Measurements from ENCODE around the gene TCEANC2. TPM values are rescaled to one million over a fixed set of nuclear protein-coding genes. Genes with fewer than 3 reads are reported as not detected.

Gene TCEANC2
- total and polyA plus RNA-seq, 2 donors (not counting 1 experiment from before 2014, with no cell fraction given) = 3.0 to 4.0 TPM

DNA sequence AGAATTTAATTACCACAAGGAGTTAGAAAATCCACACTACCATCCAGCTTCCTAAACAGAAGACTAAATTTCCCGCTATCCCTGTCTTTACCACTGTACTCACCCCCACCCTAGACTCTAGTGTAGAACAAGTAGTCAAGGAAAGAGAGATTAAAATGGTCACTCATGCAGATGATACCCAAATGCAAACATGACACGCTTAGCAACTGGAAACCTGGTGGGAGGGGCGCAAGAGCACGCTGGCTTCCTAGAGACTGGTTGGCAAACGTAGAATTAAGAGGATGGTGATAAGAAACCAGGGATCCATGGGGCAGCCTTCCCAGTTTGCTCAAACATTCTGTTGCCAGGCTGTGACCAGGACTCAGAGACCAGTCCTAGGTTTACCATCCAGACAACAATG, 25.6 kb upstream of the TCEANC2 start:
- H3K27me3 ChIP-seq (ENCODE audit: control insufficient read depth, insufficient read depth, low read length) = no peaks in the 10 kb centered on the region

DNA sequence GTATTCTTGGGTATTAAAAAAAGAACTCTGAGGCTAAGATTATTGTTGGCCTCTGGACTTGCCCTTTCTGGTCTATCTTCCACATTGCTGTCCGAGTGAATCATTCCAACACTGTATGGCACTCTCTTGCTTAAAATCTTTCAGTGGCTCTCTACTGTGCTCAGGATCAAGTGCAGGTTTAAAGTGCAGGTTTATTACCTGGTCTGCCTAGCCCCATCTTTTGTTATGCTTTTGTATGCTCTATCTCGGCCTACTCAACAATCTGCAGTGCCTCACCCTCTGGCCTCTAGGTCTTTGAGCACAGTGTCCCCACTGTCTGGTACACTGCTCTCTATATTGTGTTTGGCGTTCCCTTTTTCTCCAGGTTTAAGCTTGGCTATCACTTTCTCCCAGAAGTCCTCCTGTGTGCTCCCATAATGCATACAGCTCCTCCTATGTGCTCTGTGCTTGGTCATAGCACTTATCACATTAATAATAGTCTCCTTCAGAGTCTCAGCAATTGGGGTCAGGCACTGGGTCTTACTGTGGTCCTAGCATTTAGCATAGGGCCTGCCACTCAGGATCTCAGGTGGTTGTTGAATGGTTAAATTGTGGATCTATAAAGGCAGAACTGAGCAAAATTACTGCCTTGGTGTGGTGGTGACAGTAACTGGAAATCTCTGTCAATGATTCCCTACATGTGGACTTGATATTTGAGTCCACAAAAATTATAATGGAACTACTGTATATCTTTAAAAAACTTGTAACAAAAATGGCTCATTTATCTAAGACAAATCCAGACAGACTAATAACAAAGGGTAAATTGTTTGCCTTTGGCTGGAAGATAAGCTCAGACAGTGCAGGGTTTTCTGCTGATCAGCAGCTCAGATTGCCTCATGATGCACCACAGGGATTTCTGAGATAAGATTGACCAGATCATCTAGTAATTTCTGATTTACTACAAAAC, 24.8 kb upstream of the TCEANC2 start:
- Histone ChIP-seq H2AFZ (ENCODE audit: low read length) (no peak overlapping the region), H3K79me2 (ENCODE audit: control insufficient read depth, insufficient read depth, low read length) (no peaks in the 10 kb centered on the region), H3K4me3 (replicated peaks in 1 of 4; ENCODE audit: control extremely low read depth in 1 of 4, insufficient read depth in 1 of 4, low read depth in 3 of 4, low read length in 4 of 4) (no peak overlapping the region), H3K9me3 (ENCODE audit: control insufficient read depth, insufficient read depth, low read depth, low read length) (no peaks in the 10 kb centered on the region), H3K4me2 (ENCODE audit: extremely low read depth, insufficient read depth, low read length) (no peak overlapping the region), H3K4me1 (ENCODE audit: control insufficient read depth, extremely low read depth, insufficient read depth, low read length) (no peaks in the 10 kb centered on the region), H3K27me3 (ENCODE audit: control insufficient read depth, insufficient read depth, low read length) (no peaks in the 10 kb centered on the region), H3K9ac (ENCODE audit: insufficient read depth, low read length) (no peak overlapping the region), H3K36me3 (ENCODE audit: control insufficient read depth, insufficient read depth, low read length) (no peaks in the 10 kb centered on the region), H4K20me1 (ENCODE audit: control insufficient read depth, extremely low read depth, insufficient read depth, low read length) (no peaks in the 10 kb centered on the region), H3K27ac (ENCODE audit: insufficient read depth, low read length) (no peak overlapping the region)
- DNase-seq (ENCODE audit: low read depth in 2 of 2) = peak in 1 of 2 donors; percentile 37
- no peak for TF ChIP-seq EZH2 (IDR thresholded peaks at IDR 0.05; ENCODE audit: low read length, missing control alignments)
- TF ChIP-seq, protein P1, sequence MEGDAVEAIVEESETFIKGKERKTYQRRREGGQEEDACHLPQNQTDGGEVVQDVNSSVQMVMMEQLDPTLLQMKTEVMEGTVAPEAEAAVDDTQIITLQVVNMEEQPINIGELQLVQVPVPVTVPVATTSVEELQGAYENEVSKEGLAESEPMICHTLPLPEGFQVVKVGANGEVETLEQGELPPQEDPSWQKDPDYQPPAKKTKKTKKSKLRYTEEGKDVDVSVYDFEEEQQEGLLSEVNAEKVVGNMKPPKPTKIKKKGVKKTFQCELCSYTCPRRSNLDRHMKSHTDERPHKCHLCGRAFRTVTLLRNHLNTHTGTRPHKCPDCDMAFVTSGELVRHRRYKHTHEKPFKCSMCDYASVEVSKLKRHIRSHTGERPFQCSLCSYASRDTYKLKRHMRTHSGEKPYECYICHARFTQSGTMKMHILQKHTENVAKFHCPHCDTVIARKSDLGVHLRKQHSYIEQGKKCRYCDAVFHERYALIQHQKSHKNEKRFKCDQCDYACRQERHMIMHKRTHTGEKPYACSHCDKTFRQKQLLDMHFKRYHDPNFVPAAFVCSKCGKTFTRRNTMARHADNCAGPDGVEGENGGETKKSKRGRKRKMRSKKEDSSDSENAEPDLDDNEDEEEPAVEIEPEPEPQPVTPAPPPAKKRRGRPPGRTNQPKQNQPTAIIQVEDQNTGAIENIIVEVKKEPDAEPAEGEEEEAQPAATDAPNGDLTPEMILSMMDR (conservative IDR thresholded peaks at IDR 0.05 in 1 of 2, IDR thresholded peaks at IDR 0.05 in 1 of 2; ENCODE audit: low read depth in 1 of 2, low read length in 2 of 2) = no peak

More for the DNA sequence above, 25.6 kb upstream of the TCEANC2 start:
- H3K4me3 ChIP-seq (replicated peaks in 1 of 4; ENCODE audit: control extremely low read depth in 1 of 4, insufficient read depth in 1 of 4, low read depth in 3 of 4, low read length in 4 of 4) = no peak overlapping the region
- H3K9ac ChIP-seq (ENCODE audit: insufficient read depth, low read length) = no peak overlapping the region
- TF ChIP-seq, protein P1 (conservative IDR thresholded peaks at IDR 0.05 in 1 of 2, IDR thresholded peaks at IDR 0.05 in 1 of 2; ENCODE audit: low read depth in 1 of 2, low read length in 2 of 2) = no peak
- TF ChIP-seq EZH2 (IDR thresholded peaks at IDR 0.05; ENCODE audit: low read length, missing control alignments) = no peak
- peak in 1 of 2 donors; percentile 32 for DNase-seq (ENCODE audit: low read depth in 2 of 2)
- H3K36me3 ChIP-seq (ENCODE audit: control insufficient read depth, insufficient read depth, low read length) = no peaks in the 10 kb centered on the region
- H3K9me3 ChIP-seq (ENCODE audit: control insufficient read depth, insufficient read depth, low read depth, low read length) = no peaks in the 10 kb centered on the region
- no peak overlapping the region for H2AFZ ChIP-seq (ENCODE audit: low read length)
- H3K79me2 ChIP-seq (ENCODE audit: control insufficient read depth, insufficient read depth, low read length) = no peaks in the 10 kb centered on the region
- H3K4me1 ChIP-seq (ENCODE audit: control insufficient read depth, extremely low read depth, insufficient read depth, low read length) = no peaks in the 10 kb centered on the region
- no peak overlapping the region for H3K27ac ChIP-seq (ENCODE audit: insufficient read depth, low read length)
- H4K20me1 ChIP-seq (ENCODE audit: control insufficient read depth, extremely low read depth, insufficient read depth, low read length) = no peaks in the 10 kb centered on the region
- H3K4me2 ChIP-seq (ENCODE audit: extremely low read depth, insufficient read depth, low read length) = no peak overlapping the region

DNA sequence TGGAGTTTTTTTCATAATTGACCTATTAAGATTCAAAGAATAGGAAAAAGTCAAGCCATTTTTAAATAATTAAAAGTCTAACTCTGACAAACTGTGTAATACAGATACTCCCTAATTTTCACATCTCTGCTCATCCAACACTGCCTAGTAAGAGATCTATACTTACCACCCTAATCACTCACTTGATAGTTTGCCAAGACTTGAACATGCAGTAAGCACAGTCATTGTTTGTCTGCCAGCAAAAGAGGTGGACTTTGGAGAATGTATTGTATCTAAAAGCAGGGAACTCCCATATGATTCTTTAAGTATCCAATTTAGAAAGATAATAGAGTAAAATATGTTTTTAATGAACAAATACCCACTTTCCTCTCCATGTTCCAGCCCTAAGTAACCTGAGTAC, 15.9 kb upstream of the TCEANC2 start:
- no peak for TF ChIP-seq EZH2 (IDR thresholded peaks at IDR 0.05; ENCODE audit: low read length, missing control alignments)
- TF ChIP-seq, protein P1 (conservative IDR thresholded peaks at IDR 0.05 in 1 of 2, IDR thresholded peaks at IDR 0.05 in 1 of 2; ENCODE audit: low read depth in 1 of 2, low read length in 2 of 2) = no peak
- H3K79me2 ChIP-seq (ENCODE audit: control insufficient read depth, insufficient read depth, low read length) = no peaks in the 10 kb centered on the region
- H3K4me3 ChIP-seq (replicated peaks in 1 of 4; ENCODE audit: control extremely low read depth in 1 of 4, insufficient read depth in 1 of 4, low read depth in 3 of 4, low read length in 4 of 4) = no peak overlapping the region
- H2AFZ ChIP-seq (ENCODE audit: low read length) = no peak overlapping the region
- no peak overlapping the region for H3K9ac ChIP-seq (ENCODE audit: insufficient read depth, low read length)
- H3K27ac ChIP-seq (ENCODE audit: insufficient read depth, low read length) = no peak overlapping the region
- peaks cover 3% of the 10 kb centered on the region for H3K36me3 ChIP-seq (ENCODE audit: control insufficient read depth, insufficient read depth, low read length)
- no peak overlapping the region for H3K4me2 ChIP-seq (ENCODE audit: extremely low read depth, insufficient read depth, low read length)
- H4K20me1 ChIP-seq (ENCODE audit: control insufficient read depth, extremely low read depth, insufficient read depth, low read length) = no peaks in the 10 kb centered on the region
- H3K9me3 ChIP-seq (ENCODE audit: control insufficient read depth, insufficient read depth, low read depth, low read length) = no peaks in the 10 kb centered on the region
- no peaks in the 10 kb centered on the region for H3K4me1 ChIP-seq (ENCODE audit: control insufficient read depth, extremely low read depth, insufficient read depth, low read length)
- DNase-seq (ENCODE audit: low read depth in 2 of 2) = peak; percentile 17 to 51
- H3K27me3 ChIP-seq (ENCODE audit: control insufficient read depth, insufficient read depth, low read length) = no peaks in the 10 kb centered on the region

Data from fibroblast of lung (primary cell).